HG03280 (cell line): ENCODE data around the gene RPRD1B.

Experiments used
- ATAC-seq: cut with Tn5 transposase; IDR thresholded peaks from one replicate; pipeline ENCODE4 v1.9.1; 2021; ENCODE audit warnings: mild to moderate bottlenecking, moderate library complexity; ENCODE audit not compliant: unreplicated experiment

The RPRD1B gene

GRCh38 chr20:38116409-38117165, 83.0 kb downstream of the RPRD1B start:
- no peak for ATAC-seq

GRCh38 chr20:38117205-38117604, 83.7 kb downstream of the RPRD1B start:
- no peak for ATAC-seq

GRCh38 chr20:38117635-38118034, 84.1 kb downstream of the RPRD1B start:
- ATAC-seq: no peak

GRCh38 chr20:38119446-38119845, 85.9 kb downstream of the RPRD1B start:
- no peak for ATAC-seq

- no peak for ATAC-seq
Measured at GRCh38 chr20:38120625-38120988, 87.1 kb downstream of the RPRD1B start.

GRCh38 chr20:38121741-38122140, 88.2 kb downstream of the RPRD1B start:
- ATAC-seq: no peak

GRCh38 chr20:38123021-38123587, 89.6 kb downstream of the RPRD1B start:
- ATAC-seq: no peak

- no peak for ATAC-seq
Measured at GRCh38 chr20:38125157-38126056, 91.9 kb downstream of the RPRD1B start.

- no peak for ATAC-seq
Measured at GRCh38 chr20:38126146-38126921, 92.8 kb downstream of the RPRD1B start.

- ATAC-seq: no peak
Measured at GRCh38 chr20:38126932-38127621, 93.5 kb downstream of the RPRD1B start.

- ATAC-seq: no peak
Measured at GRCh38 chr20:38127920-38128528, 94.5 kb downstream of the RPRD1B start.

GRCh38 chr20:38128691-38129090, 95.1 kb downstream of the RPRD1B start:
- ATAC-seq: no peak

GRCh38 chr20:38129248-38129865, 95.8 kb downstream of the RPRD1B start:
- no peak for ATAC-seq

GRCh38 chr20:38129893-38130609, 96.5 kb downstream of the RPRD1B start:
- no peak for ATAC-seq

GRCh38 chr20:38130687-38131587, 97.4 kb downstream of the RPRD1B start:
- ATAC-seq: no peak

GRCh38 chr20:38131588-38132121, 98.1 kb downstream of the RPRD1B start:
- ATAC-seq: no peak

GRCh38 chr20:38132156-38132909, 98.8 kb downstream of the RPRD1B start:
- no peak for ATAC-seq
